ENCODE data around the gene LMBRD2. TPM values are rescaled to one million over a fixed set of nuclear protein-coding genes. Genes with fewer than 3 reads are reported as not detected.

The LMBRD2 gene
- total RNA-seq, 4 donors from 2014 or later: 18.1 to 23.5 (median 19.4) TPM

- H3K4me3 ChIP-seq (replicated peaks in 1 of 3): no peak overlapping the region
- TF ChIP-seq CTCF (IDR thresholded peaks at IDR 0.05) (no peak), POLR2A (IDR thresholded peaks at IDR 0.05) (no peak)
- no peaks in the 10 kb centered on the region for H3K27me3 ChIP-seq
- 73 to 90% methylated on average over 2 of the region's 2 CpGs for WGBS, 2 donors
- H3K9me3 ChIP-seq: no peaks in the 10 kb centered on the region
- no peak overlapping the region for H3K27ac ChIP-seq
- H3K4me1 ChIP-seq: no peaks in the 10 kb centered on the region
- H3K36me3 ChIP-seq: peaks cover 15 to 22% of the 10 kb centered on the region in 2 donors
- intact Hi-C loops (cut with DNase I): no loop called here
- DNase-seq: no peak
These were observed 45.9 kb downstream of the LMBRD2 start for GRCh38 chr5:36105819-36106218.

GRCh38 chr5:36099748-36100147 lies 51.9 kb downstream of the LMBRD2 start:
- H3K9me3 ChIP-seq: no peaks in the 10 kb centered on the region
- 89 to 90% methylated on average over 3 of the region's 3 CpGs for WGBS, 2 donors
- H3K36me3 ChIP-seq: peaks cover 0 to 8% of the 10 kb centered on the region in 2 donors
- H3K4me1 ChIP-seq: no peaks in the 10 kb centered on the region
- no peak overlapping the region for H3K27ac ChIP-seq
- no peak for DNase-seq
- intact Hi-C loops (cut with DNase I): no loop called here
- no peak overlapping the region for H3K4me3 ChIP-seq (replicated peaks in 1 of 3)
- H3K27me3 ChIP-seq: no peaks in the 10 kb centered on the region
- no peak for TF ChIP-seq CTCF (IDR thresholded peaks at IDR 0.05)
- no peak for TF ChIP-seq POLR2A (IDR thresholded peaks at IDR 0.05)

- TF ChIP-seq CTCF (IDR thresholded peaks at IDR 0.05) (no peak), POLR2A (IDR thresholded peaks at IDR 0.05) (no peak)
- H3K9me3 ChIP-seq: no peaks in the 10 kb centered on the region
- intact Hi-C loops (cut with DNase I): no loop called here
These were observed 55.2 kb downstream of the LMBRD2 start for GRCh38 chr5:36096486-36096885.

GRCh38 chr5:36089989-36090388 lies 61.7 kb downstream of the LMBRD2 start:
- intact Hi-C loops (cut with DNase I): no loop called here
- DNase-seq: no peak
- no peak overlapping the region for H3K4me3 ChIP-seq (replicated peaks in 1 of 3)
- peak in 1 of 6 experiments; percentile 11 for TF ChIP-seq CTCF (IDR thresholded peaks at IDR 0.05)
- TF ChIP-seq POLR2A (IDR thresholded peaks at IDR 0.05): no peak
- no peaks in the 10 kb centered on the region for H3K27me3 ChIP-seq
- WGBS, 2 donors: 61 to 69% methylated on average over 2 of the region's 2 CpGs
- H3K36me3 ChIP-seq: no peaks in the 10 kb centered on the region
- H3K9me3 ChIP-seq: no peaks in the 10 kb centered on the region
- no peak overlapping the region for H3K27ac ChIP-seq
- H3K4me1 ChIP-seq: no peaks in the 10 kb centered on the region

More at GRCh38 chr5:36096486-36096885, 55.2 kb downstream of the LMBRD2 start:
- H3K27me3 ChIP-seq: no peaks in the 10 kb centered on the region
- DNase-seq: no peak
- no peaks in the 10 kb centered on the region for H3K4me1 ChIP-seq
- no peak overlapping the region for H3K27ac ChIP-seq
- no peak overlapping the region for H3K4me3 ChIP-seq (replicated peaks in 1 of 3)
- no peaks in the 10 kb centered on the region for H3K36me3 ChIP-seq

GRCh38 chr5:36079200-36079781 lies 72.4 kb downstream of the LMBRD2 start:
- Histone ChIP-seq H3K4me1 (no peaks in the 10 kb centered on the region), H3K27ac (no peak overlapping the region), H3K4me3 (replicated peaks in 1 of 3) (no peak overlapping the region), H3K9me3 (no peaks in the 10 kb centered on the region), H3K36me3 (no peaks in the 10 kb centered on the region), H3K27me3 (no peaks in the 10 kb centered on the region)
- 27 to 33% methylated on average over 9 to 10 of the region's 10 CpGs for WGBS, 2 donors
- intact Hi-C loops (cut with DNase I): no loop called here
- DNase-seq: no peak
- TF ChIP-seq POLR2A (IDR thresholded peaks at IDR 0.05) (no peak), CTCF (IDR thresholded peaks at IDR 0.05) (peak in 3 of 6 experiments; percentile 42 to 67 (median 47))
